SU-DHL-6 (cell line): ENCODE data around the gene HS3ST4.

Experiments used
- H2AFZ ChIP-seq: fragments of 200-600 bp; sonication (generic); 2 replicates; pipeline ENCODE4 v1.6.1; 2014; ENCODE audit warnings: low read depth, mild to moderate bottlenecking, moderate library complexity, mixed read lengths, antibody characterized with exemption, low read length; ENCODE audit not compliant: severe bottlenecking
- H3F3A ChIP-seq: fragments of 200-600 bp; shearing (Covaris generic); 2 replicates; pipeline ENCODE4 v1.6.0; 2016; ENCODE audit warnings: antibody characterized with exemption, mild to moderate bottlenecking; ENCODE audit not compliant: insufficient read depth
- H3K27ac ChIP-seq: fragments of 200-600 bp; sonication (generic); 2 replicates; pipeline ENCODE4 v1.5.1; 2016; ENCODE audit warnings: low read depth, mild to moderate bottlenecking, low read length, moderate library complexity, mixed read lengths
- H3K27me3 ChIP-seq: fragments of 200-600 bp; sonication (generic), shearing (Covaris generic); 2 replicates; pipeline ENCODE4 v1.6.0; 2014; ENCODE audit warnings: mild to moderate bottlenecking, low read length
- H3K36me3 ChIP-seq: fragments of 200-600 bp; sonication (generic); 2 replicates; pipeline ENCODE4 v1.6.1; 2014; ENCODE audit warnings: mild to moderate bottlenecking, low read length, mixed read lengths
- H3K4me2 ChIP-seq: fragments of 300-600, 200-600 bp; shearing (Covaris generic), sonication (generic); 2 replicates; pipeline ENCODE4 v1.6.0; 2014; ENCODE audit warnings: low read length, low read depth, mild to moderate bottlenecking; ENCODE audit not compliant: poor library complexity, severe bottlenecking
- H3K4me3 ChIP-seq: fragments of 200-600 bp; sonication (generic); 2 replicates; pipeline ENCODE4 v1.5.1; 2014; ENCODE audit warnings: antibody characterized with exemption, low read length, mild to moderate bottlenecking, mixed read lengths; ENCODE audit not compliant: insufficient read depth, poor library complexity, severe bottlenecking
- H3K79me2 ChIP-seq: fragments of 200-600 bp; sonication (generic); 2 replicates; pipeline ENCODE4 v1.6.1; 2014; ENCODE audit warnings: mild to moderate bottlenecking, low read length, moderate library complexity; ENCODE audit not compliant: insufficient read depth
- H3K9ac ChIP-seq: fragments of 200-600 bp; sonication (generic); 2 replicates; pipeline ENCODE4 v1.7.0; 2014; ENCODE audit warnings: mild to moderate bottlenecking, low read length
- H3K9me2 ChIP-seq: fragments of 200-600 bp; sonication (generic); replicated peaks from 2 replicates; pipeline ENCODE4 v1.6.1; 2014; ENCODE audit warnings: low read length; ENCODE audit not compliant: insufficient read depth
- H3K9me3 ChIP-seq: fragments of 200-600 bp; sonication (generic); 2 replicates; pipeline ENCODE4 v1.6.1; 2014; ENCODE audit warnings: low read length, mixed read lengths; ENCODE audit not compliant: insufficient read depth
- H4K20me1 ChIP-seq: fragments of 200-600 bp; sonication (generic); 2 replicates; pipeline ENCODE4 v1.6.1; 2014; ENCODE audit warnings: low read depth, mild to moderate bottlenecking, antibody characterized with exemption, low read length, moderate library complexity, mixed read lengths
- EZH2phosphoT487 ChIP-seq: fragments of 200-600 bp; sonication (generic), shearing (Covaris generic); conservative IDR thresholded peaks from 2 replicates; pipeline ENCODE4 v1.6.1; 2018; ENCODE audit warnings: mild to moderate bottlenecking, antibody characterized with exemption, low read length, moderate library complexity, mixed read lengths
- TF ChIP-seq, protein P1 (sequence below): fragments of 200-600 bp; sonication (generic); IDR thresholded peaks from one replicate; pipeline ENCODE4 v1.5.1; 2017; ENCODE audit warnings: antibody characterized with exemption, mild to moderate bottlenecking, low read length, moderate library complexity; ENCODE audit not compliant: insufficient read depth, poor library complexity, severe bottlenecking

HS3ST4 gene

DNA sequence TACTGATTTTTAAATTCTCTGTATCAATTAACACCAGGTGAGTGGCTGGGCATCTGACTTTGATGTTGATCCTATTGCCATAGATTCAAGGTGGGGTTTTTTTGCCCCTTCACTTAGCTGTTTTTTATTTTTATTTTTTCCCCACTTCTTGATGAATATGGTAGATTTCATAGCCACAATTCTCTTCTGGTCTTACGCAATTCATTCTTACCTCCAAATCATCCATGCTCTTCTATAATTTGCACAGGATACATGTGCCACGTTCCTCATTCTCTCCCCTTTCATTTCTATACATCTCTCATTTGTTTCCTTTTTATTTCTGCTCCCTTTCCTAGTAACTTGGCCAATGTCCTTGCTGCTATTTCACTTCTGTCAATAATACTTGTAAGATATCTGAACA, 14.9 kb upstream of the HS3ST4 start:
- Histone ChIP-seq H2AFZ (no peak overlapping the region), H3K9ac (no peak overlapping the region), H3F3A (no peaks in the 10 kb centered on the region), H3K9me3 (no peaks in the 10 kb centered on the region), H3K4me2 (no peak overlapping the region), H3K79me2 (no peaks in the 10 kb centered on the region), H3K36me3 (no peaks in the 10 kb centered on the region), H3K9me2 (no peaks in the 10 kb centered on the region), H4K20me1 (no peaks in the 10 kb centered on the region), H3K27ac (no peak overlapping the region), H3K4me3 (no peak overlapping the region), H3K27me3 (no peaks in the 10 kb centered on the region)
- TF ChIP-seq EZH2phosphoT487: no peak
- TF ChIP-seq, protein P1, sequence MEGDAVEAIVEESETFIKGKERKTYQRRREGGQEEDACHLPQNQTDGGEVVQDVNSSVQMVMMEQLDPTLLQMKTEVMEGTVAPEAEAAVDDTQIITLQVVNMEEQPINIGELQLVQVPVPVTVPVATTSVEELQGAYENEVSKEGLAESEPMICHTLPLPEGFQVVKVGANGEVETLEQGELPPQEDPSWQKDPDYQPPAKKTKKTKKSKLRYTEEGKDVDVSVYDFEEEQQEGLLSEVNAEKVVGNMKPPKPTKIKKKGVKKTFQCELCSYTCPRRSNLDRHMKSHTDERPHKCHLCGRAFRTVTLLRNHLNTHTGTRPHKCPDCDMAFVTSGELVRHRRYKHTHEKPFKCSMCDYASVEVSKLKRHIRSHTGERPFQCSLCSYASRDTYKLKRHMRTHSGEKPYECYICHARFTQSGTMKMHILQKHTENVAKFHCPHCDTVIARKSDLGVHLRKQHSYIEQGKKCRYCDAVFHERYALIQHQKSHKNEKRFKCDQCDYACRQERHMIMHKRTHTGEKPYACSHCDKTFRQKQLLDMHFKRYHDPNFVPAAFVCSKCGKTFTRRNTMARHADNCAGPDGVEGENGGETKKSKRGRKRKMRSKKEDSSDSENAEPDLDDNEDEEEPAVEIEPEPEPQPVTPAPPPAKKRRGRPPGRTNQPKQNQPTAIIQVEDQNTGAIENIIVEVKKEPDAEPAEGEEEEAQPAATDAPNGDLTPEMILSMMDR: no peak

DNA sequence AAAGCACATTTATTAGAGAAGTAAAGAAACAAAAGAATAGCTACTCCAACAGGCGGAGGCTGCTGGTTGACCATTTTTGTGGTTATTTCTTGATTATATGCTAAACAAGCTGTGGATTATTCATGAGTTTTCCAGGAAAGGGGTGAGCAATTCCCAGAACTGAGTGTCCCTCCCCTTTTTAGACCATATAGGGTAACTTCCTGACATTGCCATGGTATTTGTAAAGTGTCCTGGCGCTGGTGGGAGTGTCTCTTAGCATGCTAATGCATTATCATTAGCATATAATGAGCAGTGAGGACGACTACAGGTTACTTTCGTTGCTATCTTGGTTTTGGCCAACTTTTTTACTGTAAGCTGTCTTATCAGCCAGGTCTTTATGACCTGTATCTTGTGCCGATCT, 12.2 kb upstream of the HS3ST4 start:
- H3K9me3 ChIP-seq: no peaks in the 10 kb centered on the region
- H3K4me3 ChIP-seq: no peak overlapping the region
- TF ChIP-seq, protein P1: no peak
- TF ChIP-seq EZH2phosphoT487: no peak
- no peaks in the 10 kb centered on the region for H3K27me3 ChIP-seq
- H3K9ac ChIP-seq: no peak overlapping the region
- no peak overlapping the region for H2AFZ ChIP-seq
- H3F3A ChIP-seq: no peaks in the 10 kb centered on the region
- H3K9me2 ChIP-seq: no peaks in the 10 kb centered on the region
- H3K4me2 ChIP-seq: no peak overlapping the region
- no peaks in the 10 kb centered on the region for H3K79me2 ChIP-seq
- no peak overlapping the region for H3K27ac ChIP-seq
- H4K20me1 ChIP-seq: no peaks in the 10 kb centered on the region
- no peaks in the 10 kb centered on the region for H3K36me3 ChIP-seq

DNA sequence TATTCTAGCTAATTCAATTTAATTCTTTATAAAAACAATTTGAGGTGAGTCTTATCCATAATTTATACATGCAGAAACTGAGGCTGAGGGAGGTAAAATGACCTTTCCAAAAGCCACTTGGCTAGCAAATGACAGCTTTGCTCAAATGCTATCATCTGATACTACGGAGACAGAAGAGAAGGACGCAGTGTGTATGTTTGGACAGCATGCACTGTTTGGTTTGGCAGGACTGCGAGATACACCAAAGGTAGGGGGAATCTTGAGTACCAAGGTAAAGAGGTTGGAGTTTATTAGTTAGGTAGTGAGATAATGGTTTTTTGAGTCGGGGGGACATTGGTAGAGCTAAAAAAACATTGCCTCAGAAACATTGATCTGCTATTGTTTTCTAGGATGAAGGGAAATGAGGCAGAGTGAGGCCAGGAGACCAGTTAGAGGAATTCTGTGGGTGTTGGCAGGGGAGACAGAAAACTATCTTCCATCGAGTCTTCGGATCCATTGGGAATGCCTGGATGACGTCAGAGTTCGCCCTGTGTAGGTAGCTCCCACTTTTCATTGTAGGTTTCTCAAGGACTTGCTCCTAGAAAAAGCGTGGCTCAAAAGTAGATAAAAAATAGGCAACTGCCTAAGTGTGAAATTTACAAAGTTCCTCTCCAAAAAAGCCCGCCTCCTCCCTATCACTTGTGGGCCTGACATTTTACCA, 2.5 kb upstream of the HS3ST4 start:
- Histone ChIP-seq H3K27ac (no peak overlapping the region), H3K79me2 (no peaks in the 10 kb centered on the region), H3F3A (no peaks in the 10 kb centered on the region), H3K9ac (no peak overlapping the region), H3K36me3 (no peaks in the 10 kb centered on the region), H4K20me1 (no peaks in the 10 kb centered on the region), H3K4me3 (no peak overlapping the region), H2AFZ (no peak overlapping the region), H3K9me2 (no peaks in the 10 kb centered on the region), H3K4me2 (no peak overlapping the region), H3K27me3 (no peaks in the 10 kb centered on the region), H3K9me3 (no peaks in the 10 kb centered on the region)
- no peak for TF ChIP-seq EZH2phosphoT487
- TF ChIP-seq, protein P1: no peak
